PC-3 (cell line): ENCODE data around the gene FCF1.

Experiments used
- CTCF ChIP-seq: fragments of 300-600 bp; sonication (generic); conservative IDR thresholded peaks from 2 replicates; pipeline ENCODE4 v1.5.1; 2017; ENCODE audit warnings: antibody characterized with exemption, low read depth, mild to moderate bottlenecking, low read length
- EZH2 ChIP-seq: fragments of 300-600 bp; sonication (generic); IDR thresholded peaks from one replicate; pipeline ENCODE4 v1.6.1; 2017; ENCODE audit warnings: antibody characterized with exemption, mild to moderate bottlenecking, low read length; ENCODE audit not compliant: unreplicated experiment

- no peak for TF ChIP-seq CTCF
- no peak for TF ChIP-seq EZH2
Observed at GRCh38 chr14:74670726-74671411, 42.1 kb upstream of the FCF1 start.
